Measurements from ENCODE around the gene IL17RC. TPM values are rescaled to one million over a fixed set of nuclear protein-coding genes. Genes with fewer than 3 reads are reported as not detected.

Gene IL17RC
- total RNA-seq, 1 experiment from 2014 or later: 6.8 TPM

GRCh38 chr3:9949626-9950025, 32.7 kb downstream of the IL17RC start:
- Mint-ChIP-seq H3K36me3 (ENCODE audit: insufficient read depth in 1 of 3, low read depth in 3 of 3) (peaks cover 2 to 9% (median 6%) of the 10 kb centered on the region in 3 experiments; a peak in 5 of 7 replicates), H3K4me1 (peaks cover 8 to 18% of the 10 kb centered on the region in 2 experiments), H3K27me3 (ENCODE audit: low read depth) (peaks cover 32% of the 10 kb centered on the region), H3K4me3 (peak overlapping the region in 1 of 2 experiments; percentile 14; a peak in 2 of 5 replicates), H3K27ac (no peak overlapping the region), H3K9me3 (no peaks in the 10 kb centered on the region)
- H3K23ac ChIP-seq (ENCODE audit: insufficient read length, low read depth, low read length): no peak overlapping the region
- H4K5ac ChIP-seq (ENCODE audit: insufficient read length, low read depth, low read length): no peak overlapping the region
- WGBS (ENCODE audit: extremely low coverage, insufficient read length, low lambda C conversion rate): no CpG with 5 or more reads among the region's 9 CpGs
- H3K9me3 ChIP-seq (ENCODE audit: control insufficient read depth, low read depth, low read length): no peaks in the 10 kb centered on the region
- H4K20me1 ChIP-seq (ENCODE audit: control insufficient read depth, insufficient read depth, insufficient read length): no peaks in the 10 kb centered on the region
- no peak overlapping the region for H3K14ac ChIP-seq (ENCODE audit: insufficient read depth, low read length)
- no peak overlapping the region for H2BK15ac ChIP-seq (ENCODE audit: low read depth, low read length)
- H3K56ac ChIP-seq (ENCODE audit: insufficient read length, low read depth, low read length): no peak overlapping the region
- no peak for TF ChIP-seq CTCF (conservative IDR thresholded peaks at IDR 0.05)
- H2AK5ac ChIP-seq (ENCODE audit: insufficient read length, low read length): no peak overlapping the region
- H3K27me3 ChIP-seq (ENCODE audit: insufficient read depth, low read length): no peaks in the 10 kb centered on the region
- no peak overlapping the region for H4K91ac ChIP-seq (ENCODE audit: insufficient read length, low read depth, low read length)
- H3K4ac ChIP-seq (ENCODE audit: low read depth, low read length): no peak overlapping the region
- H2BK20ac ChIP-seq (ENCODE audit: low read depth, low read length, poor library complexity, severe bottlenecking): no peak overlapping the region
- H3K23me2 ChIP-seq (ENCODE audit: insufficient read length, low read depth, low read length, poor library complexity, severe bottlenecking): peaks cover 20% of the 10 kb centered on the region
- H3K9ac ChIP-seq (ENCODE audit: extremely low read depth, insufficient read length, low read length): no peak overlapping the region
- H3K4me1 ChIP-seq (ENCODE audit: insufficient read depth, low read length): no peaks in the 10 kb centered on the region
- H3K79me1 ChIP-seq (ENCODE audit: insufficient read depth, low read depth, low read length, poor library complexity, severe bottlenecking): no peaks in the 10 kb centered on the region
- no peak overlapping the region for H3K18ac ChIP-seq (ENCODE audit: insufficient read length, low read depth, low read length)
- H2AFZ ChIP-seq (ENCODE audit: low read length): no peak overlapping the region
- H2BK5ac ChIP-seq (ENCODE audit: insufficient read length, low read length): no peak overlapping the region
- no peak overlapping the region for H3K27ac ChIP-seq (ENCODE audit: insufficient read length, low read depth, low read length)
- H3K4me2 ChIP-seq (ENCODE audit: insufficient read depth, insufficient read length, low read length): no peak overlapping the region
- H2BK12ac ChIP-seq (ENCODE audit: insufficient read length, low read depth, low read length): no peak overlapping the region
- H3K79me2 ChIP-seq (ENCODE audit: insufficient read depth, low read length): no peaks in the 10 kb centered on the region
- no peak overlapping the region for H2BK120ac ChIP-seq (ENCODE audit: low read depth, low read length, poor library complexity, severe bottlenecking)
- no peak overlapping the region for H4K8ac ChIP-seq (replicated peaks; ENCODE audit: insufficient read length, low read depth, low read length)
- no peak overlapping the region for H3T11ph ChIP-seq (ENCODE audit: low read length)
- DNase-seq: no peak

Data from H9 (cell line).